HG02642 (cell line): ENCODE results near the gene PODN.

ENCODE experiments used
- ATAC-seq: cut with Tn5 transposase; IDR thresholded peaks from one replicate; pipeline ENCODE4 v1.9.1; 2021; ENCODE audit warnings: mild to moderate bottlenecking; ENCODE audit not compliant: unreplicated experiment, poor library complexity

Gene PODN

DNA sequence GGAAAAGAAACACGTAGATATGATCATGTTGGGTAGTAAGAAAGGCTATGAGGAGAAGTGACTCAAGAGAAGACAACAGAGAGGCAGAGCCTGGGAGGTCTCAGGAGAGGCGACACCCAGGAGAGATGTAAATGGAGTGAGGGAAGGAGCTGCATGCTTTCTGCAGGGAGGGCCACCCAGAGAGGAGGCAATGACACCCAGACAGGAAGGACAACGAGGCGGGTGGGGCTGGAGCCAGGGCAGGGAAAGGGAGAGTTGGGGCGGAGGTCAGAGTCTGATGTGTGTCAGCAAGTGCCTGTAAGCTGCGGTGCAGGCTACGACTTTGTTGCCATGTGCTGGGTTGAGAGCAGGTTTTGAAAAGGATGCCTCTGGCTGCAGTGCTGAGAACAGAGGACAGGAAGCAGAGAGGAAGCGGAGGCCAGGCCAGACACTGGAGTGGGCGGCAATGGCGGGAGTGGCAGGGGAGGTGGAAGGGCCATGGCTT lies 49.1 kb downstream of the PODN start:
- ATAC-seq, result no peak

- ATAC-seq, result no peak
Measured at GRCh38 chr1:53111693-53112092, 49.7 kb downstream of the PODN start.

DNA sequence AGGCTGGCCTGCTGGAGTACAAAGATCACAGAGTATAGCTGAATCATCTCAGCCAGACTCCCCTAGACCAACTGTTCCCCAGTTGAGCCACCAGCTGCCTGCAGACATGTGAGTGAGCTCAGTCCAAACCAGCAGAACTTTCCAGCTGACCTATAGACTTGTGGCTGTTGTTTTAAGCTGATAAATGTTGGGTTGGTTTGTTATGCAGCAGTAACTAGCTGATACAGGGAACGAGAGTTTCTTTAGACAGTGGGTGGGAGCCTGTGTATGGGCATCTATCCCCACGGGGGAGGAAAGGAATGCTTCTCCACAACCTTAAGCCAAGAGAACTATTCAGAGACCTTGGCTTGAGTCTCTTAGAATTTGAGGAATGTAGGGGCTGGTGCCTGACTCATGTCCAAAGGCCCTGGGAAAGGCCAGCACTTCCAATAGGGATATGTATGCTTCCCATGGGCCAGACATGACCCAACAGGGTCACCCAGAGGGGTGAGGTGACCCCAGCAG lies 50.3 kb downstream of the PODN start:
- no peak for ATAC-seq

DNA sequence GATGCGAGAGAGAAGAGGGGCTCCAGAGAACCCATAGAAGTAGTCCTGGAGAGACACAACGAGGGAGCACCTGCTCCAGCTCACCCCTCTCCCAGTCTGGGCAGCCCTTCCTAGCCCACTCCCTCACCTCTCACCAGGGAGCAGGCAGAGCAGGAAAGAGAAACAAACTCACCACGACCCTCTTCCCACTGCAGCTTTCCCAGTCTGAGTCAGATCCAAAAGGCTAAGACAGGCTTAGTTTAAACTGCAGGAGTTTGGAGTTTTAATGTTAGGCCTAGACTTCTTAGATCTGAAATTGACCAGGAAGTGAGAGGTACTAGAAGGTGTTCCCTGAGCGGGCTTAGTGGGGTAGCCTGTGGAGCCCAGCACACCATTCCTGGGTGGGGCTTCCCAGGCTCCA lies 50.8 kb downstream of the PODN start:
- no peak for ATAC-seq

GRCh38 chr1:53114090-53114489 lies 52.1 kb downstream of the PODN start:
- ATAC-seq, result no peak

GRCh38 chr1:53114581-53115400 lies 52.8 kb downstream of the PODN start:
- no peak for ATAC-seq

- no peak for ATAC-seq
Measured at GRCh38 chr1:53115403-53116306, 53.6 kb downstream of the PODN start.

DNA sequence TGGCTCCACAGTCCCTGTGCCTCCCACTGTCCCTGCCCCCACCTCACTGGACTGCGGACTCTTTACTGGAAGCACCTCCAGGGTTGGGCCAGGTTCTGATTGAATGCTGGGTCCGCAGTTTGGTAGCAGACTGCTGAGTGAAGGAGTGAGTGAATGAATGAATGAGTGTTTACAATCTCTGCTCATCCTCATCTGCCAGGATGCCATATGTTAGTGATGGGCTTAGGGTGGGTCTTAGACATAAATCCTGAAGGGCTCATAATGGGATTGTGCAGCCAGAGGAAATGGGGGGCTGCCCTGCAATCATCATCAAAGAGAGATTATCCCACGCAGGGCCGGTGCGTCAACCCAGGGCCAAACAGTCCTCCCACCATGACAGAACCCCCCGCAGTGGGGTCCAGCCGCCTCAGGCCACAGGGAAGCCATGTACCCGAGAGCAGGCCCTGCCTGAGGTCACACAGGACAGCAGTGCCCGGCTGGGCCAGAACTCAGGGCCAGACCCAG lies 54.3 kb downstream of the PODN start:
- no peak for ATAC-seq

DNA sequence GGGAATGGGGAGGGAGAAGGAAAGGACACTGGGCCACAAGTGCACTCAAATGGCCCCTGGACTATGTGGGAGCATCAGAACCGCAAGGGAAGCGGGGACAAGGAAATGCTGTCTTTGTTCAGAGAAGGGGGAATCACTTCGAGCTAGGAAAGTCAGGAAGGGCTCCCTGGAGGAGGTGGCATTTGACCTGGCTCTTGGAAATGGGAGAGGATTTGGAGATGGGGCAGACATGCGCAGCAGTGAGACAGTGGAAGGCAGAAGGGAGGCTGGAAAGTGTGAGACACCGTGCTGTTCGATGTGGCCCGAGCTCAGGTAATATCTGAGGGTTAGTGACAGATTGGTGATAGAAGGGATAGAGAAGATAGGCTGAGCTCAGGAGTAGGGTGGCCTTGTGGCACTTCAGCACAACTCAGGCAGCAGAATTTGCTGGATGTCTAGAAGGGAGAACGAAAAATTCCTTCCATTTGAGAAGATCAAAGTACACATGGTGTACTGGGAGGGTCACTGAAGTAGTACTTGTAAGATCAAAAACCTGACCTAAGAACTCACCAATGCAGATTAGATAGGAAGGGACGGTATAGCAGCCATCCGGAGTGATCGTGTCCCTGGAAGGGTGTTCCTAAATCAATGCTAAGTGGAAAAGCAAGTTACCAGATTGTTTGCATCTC lies 55.1 kb downstream of the PODN start:
- ATAC-seq, result no peak

DNA sequence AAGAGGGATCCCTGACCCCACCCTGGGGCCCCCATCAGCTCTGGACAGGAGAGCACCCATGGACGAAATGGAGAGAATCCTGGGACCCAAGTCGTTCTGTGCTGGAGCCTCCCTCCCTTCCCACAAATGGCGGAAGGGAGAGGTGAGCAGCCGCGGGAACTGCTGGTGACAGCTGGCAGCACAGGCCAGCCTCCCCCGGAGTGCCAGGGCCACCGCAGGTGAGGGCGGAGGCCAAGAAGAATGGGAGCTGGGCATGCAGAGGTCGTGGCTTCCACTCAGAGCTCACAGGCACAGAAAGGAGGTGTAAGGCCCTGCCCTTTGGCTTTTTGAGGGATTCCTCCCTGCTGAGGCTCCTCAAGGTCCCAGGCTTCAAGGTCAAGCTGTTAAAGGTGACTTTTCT lies 55.8 kb downstream of the PODN start:
- ATAC-seq, result no peak

GRCh38 chr1:53120659-53121058 lies 58.6 kb downstream of the PODN start:
- no peak for ATAC-seq

GRCh38 chr1:53121319-53122172 lies 59.5 kb downstream of the PODN start:
- no peak for ATAC-seq

GRCh38 chr1:53122201-53122885 lies 60.3 kb downstream of the PODN start:
- no peak for ATAC-seq

- no peak for ATAC-seq
Measured at GRCh38 chr1:53122961-53123413, 61.0 kb downstream of the PODN start.

GRCh38 chr1:53123453-53124140 lies 61.6 kb downstream of the PODN start:
- ATAC-seq, result no peak

DNA sequence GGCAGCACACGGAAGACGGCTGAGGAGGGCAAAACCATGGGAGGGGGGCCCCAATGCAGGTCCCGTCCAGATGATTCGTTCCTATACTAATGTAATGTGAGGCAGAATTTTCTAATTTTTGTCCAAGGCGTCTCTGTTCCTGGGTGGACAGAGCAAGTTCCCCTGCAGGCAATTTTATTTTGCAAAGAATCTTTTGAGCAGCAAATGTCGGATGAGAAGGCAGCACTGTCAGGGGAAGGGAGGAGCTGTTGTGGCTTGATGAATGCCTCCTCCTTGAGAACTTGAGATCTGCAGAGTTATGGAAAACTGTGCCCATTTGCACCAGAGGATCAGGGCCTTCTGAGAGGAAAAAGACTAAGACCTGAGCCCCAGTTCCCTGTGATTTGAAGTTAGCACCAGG lies 63.1 kb downstream of the PODN start:
- no peak for ATAC-seq

GRCh38 chr1:53125623-53126360 lies 63.8 kb downstream of the PODN start:
- ATAC-seq, result no peak

GRCh38 chr1:53126495-53126894 lies 64.5 kb downstream of the PODN start:
- ATAC-seq, result no peak
